ENCODE data around the gene IGSF5. TPM values are rescaled to one million over a fixed set of nuclear protein-coding genes. Genes with fewer than 3 reads are reported as not detected.

Gene IGSF5
- total RNA-seq, 6 experiments from 2014 or later: not detected

DNA sequence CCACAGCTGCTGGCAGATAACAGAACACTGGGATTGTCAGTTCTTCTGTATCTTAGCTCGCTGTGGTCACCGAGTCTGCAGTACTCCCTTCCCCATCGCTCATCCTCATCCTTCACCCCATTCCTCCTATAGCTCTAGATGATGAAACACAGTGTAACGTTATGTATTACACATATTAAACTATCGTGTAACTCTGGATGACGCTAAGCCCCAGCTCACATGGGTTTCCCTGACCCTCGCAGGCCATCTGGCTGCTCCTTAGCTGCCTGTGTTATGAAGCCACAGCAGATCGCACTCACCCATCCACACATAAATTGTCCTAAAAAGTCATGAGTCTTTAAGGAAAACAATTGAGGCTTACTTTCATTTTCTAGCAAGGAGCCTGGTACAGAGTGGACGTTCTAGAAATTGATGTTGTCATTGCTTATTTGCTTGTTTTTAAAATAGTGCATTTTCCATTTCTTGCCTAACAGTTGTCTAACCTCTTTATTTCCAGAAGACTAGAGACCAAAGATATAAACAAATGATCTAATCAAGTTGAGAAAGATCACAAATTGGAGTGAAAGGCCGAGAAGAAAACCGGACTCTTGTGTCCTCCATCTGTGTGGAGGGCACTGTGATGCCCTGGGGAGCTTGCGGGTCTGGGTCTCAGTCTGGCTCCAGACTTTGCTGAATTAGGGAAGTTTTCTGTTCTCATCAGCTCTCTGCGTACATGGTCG is 97.9 kb downstream of the IGSF5 start:
- Histone ChIP-seq H3K36me3 (no peaks in the 10 kb centered on the region), H3K4me1 (no peaks in the 10 kb centered on the region), H3K9me3 (no peaks in the 10 kb centered on the region), H3K27ac (no peak overlapping the region), H3K27me3 (no peaks in the 10 kb centered on the region), H3K4me3 (no peak overlapping the region)
- no peak for DNase-seq
- WGBS (ENCODE audit: insufficient coverage, low coverage, low lambda C conversion rate, missing lambda C conversion rate): 57% methylated on average over 14 of the region's 14 CpGs
- no peak for TF ChIP-seq POLR2A (IDR thresholded peaks at IDR 0.05)
- TF ChIP-seq, protein P1, sequence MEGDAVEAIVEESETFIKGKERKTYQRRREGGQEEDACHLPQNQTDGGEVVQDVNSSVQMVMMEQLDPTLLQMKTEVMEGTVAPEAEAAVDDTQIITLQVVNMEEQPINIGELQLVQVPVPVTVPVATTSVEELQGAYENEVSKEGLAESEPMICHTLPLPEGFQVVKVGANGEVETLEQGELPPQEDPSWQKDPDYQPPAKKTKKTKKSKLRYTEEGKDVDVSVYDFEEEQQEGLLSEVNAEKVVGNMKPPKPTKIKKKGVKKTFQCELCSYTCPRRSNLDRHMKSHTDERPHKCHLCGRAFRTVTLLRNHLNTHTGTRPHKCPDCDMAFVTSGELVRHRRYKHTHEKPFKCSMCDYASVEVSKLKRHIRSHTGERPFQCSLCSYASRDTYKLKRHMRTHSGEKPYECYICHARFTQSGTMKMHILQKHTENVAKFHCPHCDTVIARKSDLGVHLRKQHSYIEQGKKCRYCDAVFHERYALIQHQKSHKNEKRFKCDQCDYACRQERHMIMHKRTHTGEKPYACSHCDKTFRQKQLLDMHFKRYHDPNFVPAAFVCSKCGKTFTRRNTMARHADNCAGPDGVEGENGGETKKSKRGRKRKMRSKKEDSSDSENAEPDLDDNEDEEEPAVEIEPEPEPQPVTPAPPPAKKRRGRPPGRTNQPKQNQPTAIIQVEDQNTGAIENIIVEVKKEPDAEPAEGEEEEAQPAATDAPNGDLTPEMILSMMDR (IDR thresholded peaks at IDR 0.05): no peak
- intact Hi-C loops (cut with DNase I): no loop called here
- no peak for ATAC-seq

DNA sequence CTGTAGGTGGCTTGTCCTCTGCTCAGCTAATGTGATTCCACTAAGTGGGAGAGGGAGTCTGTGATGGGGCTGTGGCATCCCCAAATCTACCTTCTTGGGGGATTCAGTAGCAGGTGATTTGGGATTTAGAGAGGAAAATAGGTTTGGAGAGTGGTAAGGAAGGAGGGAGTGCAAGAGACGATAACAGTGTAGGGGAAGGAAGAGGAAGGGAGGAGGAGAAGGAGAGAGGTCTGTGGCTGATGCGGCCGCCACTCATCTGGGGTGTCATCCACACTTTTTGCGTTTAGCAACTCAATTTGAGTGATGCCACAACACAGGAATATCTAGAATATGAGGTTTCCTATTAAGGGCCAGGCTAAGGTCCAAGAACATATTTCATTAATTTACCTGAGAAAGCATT is 98.5 kb downstream of the IGSF5 start:
- H3K4me3 ChIP-seq: no peak overlapping the region
- H3K27me3 ChIP-seq: no peaks in the 10 kb centered on the region
- no peaks in the 10 kb centered on the region for H3K36me3 ChIP-seq
- no peak for ATAC-seq
- intact Hi-C loops (cut with DNase I): no loop called here
- 67% methylated on average over 4 of the region's 4 CpGs for WGBS (ENCODE audit: insufficient coverage, low coverage, low lambda C conversion rate, missing lambda C conversion rate)
- TF ChIP-seq POLR2A (IDR thresholded peaks at IDR 0.05): no peak
- TF ChIP-seq, protein P1 (IDR thresholded peaks at IDR 0.05): no peak
- no peak overlapping the region for H3K27ac ChIP-seq
- DNase-seq: no peak
- no peaks in the 10 kb centered on the region for H3K4me1 ChIP-seq
- H3K9me3 ChIP-seq: no peaks in the 10 kb centered on the region

DNA sequence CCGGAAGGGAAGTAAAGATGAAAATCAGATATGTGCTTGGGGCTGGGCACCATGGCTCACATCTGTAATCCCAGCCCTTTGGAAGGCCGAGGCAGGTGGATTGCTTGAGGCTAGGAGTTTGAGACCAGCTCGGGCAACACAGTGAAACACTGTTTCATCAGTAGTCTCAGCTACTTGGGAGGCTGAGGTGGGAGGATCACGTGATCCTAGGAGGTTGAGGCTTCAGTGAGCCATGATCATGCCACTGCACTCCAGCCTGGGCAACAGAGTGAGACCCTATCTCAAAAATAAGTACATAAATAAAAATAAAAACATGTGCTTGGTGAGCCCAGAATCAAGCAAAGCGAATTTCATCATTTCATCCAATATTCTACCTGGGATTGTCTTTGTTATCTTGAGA is 98.9 kb downstream of the IGSF5 start:
- DNase-seq (no peak), ATAC-seq (no peak)
- H3K36me3 ChIP-seq: no peaks in the 10 kb centered on the region
- no peak overlapping the region for H3K27ac ChIP-seq
- H3K27me3 ChIP-seq: no peaks in the 10 kb centered on the region
- no peaks in the 10 kb centered on the region for H3K9me3 ChIP-seq
- TF ChIP-seq, protein P1 (IDR thresholded peaks at IDR 0.05): no peak
- 37% methylated on average over 5 of the region's 5 CpGs for WGBS (ENCODE audit: insufficient coverage, low coverage, low lambda C conversion rate, missing lambda C conversion rate)
- no peak overlapping the region for H3K4me3 ChIP-seq
- intact Hi-C loops (cut with DNase I): no loop called here
- H3K4me1 ChIP-seq: no peaks in the 10 kb centered on the region

DNA sequence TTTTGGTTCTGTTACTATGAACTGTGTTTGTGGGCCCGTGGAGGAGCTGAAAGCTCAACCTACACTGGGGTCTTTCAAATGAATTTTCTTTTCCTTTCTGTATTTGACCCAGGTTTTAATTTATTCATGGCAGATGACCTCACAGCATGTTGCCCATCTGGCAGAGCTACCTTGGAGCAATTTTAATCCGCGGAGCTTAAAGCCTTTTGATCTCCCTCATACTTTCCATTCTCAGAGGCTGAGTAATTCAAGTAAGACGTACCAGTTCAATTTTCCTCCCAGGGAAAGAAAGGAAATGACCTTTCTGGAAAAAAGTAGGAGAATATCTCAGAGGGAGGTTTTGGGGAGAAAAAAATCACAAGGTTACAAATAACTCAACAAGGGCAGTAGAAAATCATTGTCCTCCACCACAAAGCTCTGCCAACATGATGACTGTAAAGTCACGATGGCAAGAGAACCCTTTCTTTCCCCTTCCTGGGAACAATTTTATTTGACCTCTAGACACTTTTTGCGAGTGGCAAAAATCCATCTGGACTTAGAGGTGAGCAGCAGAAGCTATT is 100.7 kb downstream of the IGSF5 start:
- Histone ChIP-seq H3K27me3 (no peaks in the 10 kb centered on the region), H3K4me3 (no peak overlapping the region), H3K27ac (no peak overlapping the region), H3K4me1 (no peaks in the 10 kb centered on the region), H3K36me3 (no peaks in the 10 kb centered on the region), H3K9me3 (no peaks in the 10 kb centered on the region)
- WGBS (ENCODE audit: insufficient coverage, low coverage, low lambda C conversion rate, missing lambda C conversion rate): 43% methylated on average over 5 of the region's 6 CpGs
- TF ChIP-seq, protein P1 (IDR thresholded peaks at IDR 0.05): no peak
- no peak for TF ChIP-seq POLR2A (IDR thresholded peaks at IDR 0.05)
- DNase-seq (no peak), ATAC-seq (no peak)
- intact Hi-C loops (cut with DNase I): no loop called here
